HG03175 (cell line): ENCODE data around the gene ARHGAP6.
"Not testable (repeated sequence)": the region's sequence is repeated elsewhere in the genome, so short reads cannot be mapped to it uniquely, and the experiment has no call there.

Source experiments
- ATAC-seq: cut with Tn5 transposase; IDR thresholded peaks from one replicate; pipeline ENCODE4 v1.9.1; 2021; ENCODE audit warnings: mild to moderate bottlenecking, moderate library complexity; ENCODE audit not compliant: unreplicated experiment

The ARHGAP6 gene

GRCh38 chrX:11648705-11649519 lies 16.8 kb downstream of the ARHGAP6 start:
- ATAC-seq = no peak

- ATAC-seq = no peak
These were observed 18.6 kb downstream of the ARHGAP6 start for GRCh38 chrX:11647138-11647537.

- ATAC-seq = no peak
These were observed 24.2 kb downstream of the ARHGAP6 start for GRCh38 chrX:11641349-11642065.

- ATAC-seq = no peak
These were observed 25.6 kb downstream of the ARHGAP6 start for GRCh38 chrX:11640089-11640488.

- no peak for ATAC-seq
These were observed 33.0 kb downstream of the ARHGAP6 start for GRCh38 chrX:11632732-11633131.

GRCh38 chrX:11629593-11630211 lies 36.0 kb downstream of the ARHGAP6 start:
- no peak for ATAC-seq

- ATAC-seq = no peak
These were observed 37.3 kb downstream of the ARHGAP6 start for GRCh38 chrX:11628399-11628798.

GRCh38 chrX:11626351-11626750 lies 39.4 kb downstream of the ARHGAP6 start:
- ATAC-seq = no peak

- no peak for ATAC-seq
These were observed 46.3 kb downstream of the ARHGAP6 start for GRCh38 chrX:11619441-11619840.

GRCh38 chrX:11614253-11614652 lies 51.5 kb downstream of the ARHGAP6 start:
- ATAC-seq = not testable (repeated sequence)

- ATAC-seq = no peak
These were observed 53.8 kb downstream of the ARHGAP6 start for GRCh38 chrX:11611965-11612364.

GRCh38 chrX:11611161-11611560 lies 54.6 kb downstream of the ARHGAP6 start:
- ATAC-seq = no peak

GRCh38 chrX:11609109-11609508 lies 56.6 kb downstream of the ARHGAP6 start:
- ATAC-seq = peak; percentile 70

- no peak for ATAC-seq
These were observed 59.3 kb downstream of the ARHGAP6 start for GRCh38 chrX:11606408-11606807.

- ATAC-seq = no peak
These were observed 65.1 kb downstream of the ARHGAP6 start for GRCh38 chrX:11600578-11600977.

- ATAC-seq = no peak
These were observed 68.2 kb downstream of the ARHGAP6 start for GRCh38 chrX:11597479-11597878.

- ATAC-seq = no peak
These were observed 73.9 kb downstream of the ARHGAP6 start for GRCh38 chrX:11591723-11592346.

GRCh38 chrX:11589641-11590040 lies 76.1 kb downstream of the ARHGAP6 start:
- no peak for ATAC-seq

GRCh38 chrX:11588097-11588496 lies 77.6 kb downstream of the ARHGAP6 start:
- no peak for ATAC-seq

- ATAC-seq = no peak
These were observed 80.5 kb downstream of the ARHGAP6 start for GRCh38 chrX:11585174-11585573.

- ATAC-seq = no peak
These were observed 84.9 kb downstream of the ARHGAP6 start for GRCh38 chrX:11580789-11581188.
